ENCODE data around the gene NFAM1.

DNA sequence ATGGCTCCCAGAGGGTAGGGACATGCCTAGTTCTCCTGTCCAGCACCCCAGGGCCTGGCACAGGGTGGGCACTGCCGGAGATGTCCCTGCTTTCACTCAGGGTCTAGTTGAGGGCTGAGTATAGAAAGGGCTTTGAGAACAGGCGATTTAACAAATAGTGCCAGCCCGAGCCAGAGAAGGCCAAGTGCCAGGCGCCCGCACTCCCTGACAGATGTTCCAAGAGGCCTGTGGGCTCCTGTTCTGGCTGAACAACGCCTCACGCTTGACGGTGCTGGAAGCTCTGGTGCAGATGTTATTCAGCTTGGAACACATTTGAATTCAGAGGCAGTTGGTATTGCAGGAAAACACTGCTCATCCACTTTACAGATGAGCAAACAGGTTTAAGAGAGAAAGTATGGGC, 46.5 kb downstream of the NFAM1 start:
- TF ChIP-seq, protein P1, sequence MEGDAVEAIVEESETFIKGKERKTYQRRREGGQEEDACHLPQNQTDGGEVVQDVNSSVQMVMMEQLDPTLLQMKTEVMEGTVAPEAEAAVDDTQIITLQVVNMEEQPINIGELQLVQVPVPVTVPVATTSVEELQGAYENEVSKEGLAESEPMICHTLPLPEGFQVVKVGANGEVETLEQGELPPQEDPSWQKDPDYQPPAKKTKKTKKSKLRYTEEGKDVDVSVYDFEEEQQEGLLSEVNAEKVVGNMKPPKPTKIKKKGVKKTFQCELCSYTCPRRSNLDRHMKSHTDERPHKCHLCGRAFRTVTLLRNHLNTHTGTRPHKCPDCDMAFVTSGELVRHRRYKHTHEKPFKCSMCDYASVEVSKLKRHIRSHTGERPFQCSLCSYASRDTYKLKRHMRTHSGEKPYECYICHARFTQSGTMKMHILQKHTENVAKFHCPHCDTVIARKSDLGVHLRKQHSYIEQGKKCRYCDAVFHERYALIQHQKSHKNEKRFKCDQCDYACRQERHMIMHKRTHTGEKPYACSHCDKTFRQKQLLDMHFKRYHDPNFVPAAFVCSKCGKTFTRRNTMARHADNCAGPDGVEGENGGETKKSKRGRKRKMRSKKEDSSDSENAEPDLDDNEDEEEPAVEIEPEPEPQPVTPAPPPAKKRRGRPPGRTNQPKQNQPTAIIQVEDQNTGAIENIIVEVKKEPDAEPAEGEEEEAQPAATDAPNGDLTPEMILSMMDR (IDR thresholded peaks at IDR 0.05) = no peak
- no peak for TF ChIP-seq POLR2A (IDR thresholded peaks at IDR 0.05)
